H1 (cell line): ENCODE measurements around the gene OSBPL2. TPM values are rescaled to one million over a fixed set of nuclear protein-coding genes. Genes with fewer than 3 reads are reported as not detected.

ENCODE experiments used
- ATF3 ChIP-seq: IDR thresholded peaks from 2 replicates; pipeline ENCODE4 v1.6.1; 2011; ENCODE audit warnings: low read depth, mild to moderate bottlenecking, low read length; ENCODE audit not compliant: insufficient read depth
- BRCA1 ChIP-seq: IDR thresholded peaks from 2 replicates; pipeline ENCODE4 v1.6.1; 2012; ENCODE audit warnings: low read depth, low read length, improper control_type of control experiment
- CEBPB ChIP-seq: IDR thresholded peaks from 2 replicates; pipeline ENCODE4 v1.6.1; 2012; ENCODE audit warnings: low read depth, low read length
- RFX5 ChIP-seq: IDR thresholded peaks from 2 replicates; pipeline ENCODE4 v1.6.1; 2011; ENCODE audit warnings: low read depth, low read length, improper control_type of control experiment, borderline replicate concordance
- SP2 ChIP-seq: IDR thresholded peaks from 2 replicates; pipeline ENCODE4 v1.6.1; 2012; ENCODE audit warnings: mild to moderate bottlenecking, low read length, inconsistent platforms
- polyA plus RNA-seq, 7 experiments: library from polyadenylated mRNA; depleted of rRNA in 3 of 7; stranded (reverse) in 5 of 7; unstranded in 2 of 7; fragments of >200 nt in 5 of 7; fragments of 200-250 nt in 2 of 7; gene quantifications; 1 replicate in 5 of 7; 2 replicates in 1 of 7; 4 replicates in 1 of 7; pipeline versions ENCODE4 v1.2.1 to v1.2.3, GENCODE V29; 2011 to 2013; ENCODE audit warnings: missing spikeins in 2 of 7, mixed read lengths in 2 of 7
- total RNA-seq: library from RNA; stranded (reverse); fragmentation: NEBNext Ultra II Directional; extraction: Animal tissue kit (Norgen Biotek cat#: 25700); gene quantifications from 2 replicates; pipeline ENCODE4 v1.2.1, GENCODE V29; 2021

Gene OSBPL2
- total and polyA plus RNA-seq, 2 of the 8 experiments (the other 6 are each of a cell fraction or from before 2014, with no cell fraction given), result 11.7 to 42.4 TPM

- TF ChIP-seq ATF3, result no peak
- TF ChIP-seq SP2, result no peak
- TF ChIP-seq CEBPB, result no peak
- TF ChIP-seq RFX5, result no peak
- no peak for TF ChIP-seq BRCA1
These were observed 864 bp upstream of the OSBPL2 start (continued) for GRCh38 chr20:62237514-62237800.
